ENCODE measurements around the gene INPP5D. TPM values are rescaled to one million over a fixed set of nuclear protein-coding genes. Genes with fewer than 3 reads are reported as not detected.

INPP5D gene
- total RNA-seq, 1 experiment from 2014 or later = 2.3 TPM

DNA sequence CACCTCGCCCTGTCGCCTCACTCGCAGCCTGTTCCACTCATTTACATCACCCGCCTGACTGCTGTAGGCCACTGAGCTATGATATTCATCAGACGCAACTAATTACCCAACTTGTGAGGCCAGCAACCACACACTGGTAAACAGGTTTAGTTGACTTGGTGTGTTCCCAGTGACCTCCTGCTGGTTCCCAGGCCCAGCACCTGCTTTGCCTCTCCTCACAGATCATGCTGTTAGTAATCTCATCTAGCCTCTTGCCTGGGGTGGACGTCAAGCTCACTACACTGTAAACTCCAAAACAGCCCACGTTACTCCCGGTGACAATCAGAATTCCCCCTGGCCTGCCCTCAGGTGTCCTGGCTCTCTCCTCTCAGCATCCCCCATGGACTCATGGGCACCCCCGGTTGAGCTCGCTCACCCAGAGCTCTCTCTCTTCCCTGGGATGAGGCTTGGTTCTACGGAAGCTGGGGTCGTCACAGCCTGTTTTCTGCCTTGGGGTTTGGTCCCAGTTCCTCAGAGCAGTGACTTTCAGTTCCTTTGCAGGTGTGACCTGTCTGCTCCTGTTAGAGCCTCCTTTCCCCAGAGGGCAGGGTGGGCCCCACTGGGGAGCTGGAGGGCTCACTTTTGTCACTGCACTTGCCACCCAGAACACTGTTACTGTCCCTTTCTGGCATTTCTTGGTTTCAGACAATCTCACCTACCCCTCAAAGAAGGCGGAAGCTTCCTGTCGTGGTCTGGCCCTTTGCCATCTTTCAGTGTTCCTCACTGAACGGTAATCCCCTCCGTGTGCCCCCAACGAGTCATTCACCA is 40.3 kb downstream of the INPP5D start:
- no TSS peak for BruUV-seq (replicated peaks)
- POLR2A ChIA-PET (ENCODE audit: low non-redundant PET) = no interaction called here
- H3K27me3 ChIP-seq (replicated peaks; ENCODE audit: insufficient read depth, low read depth, low read length, poor library complexity) = peaks cover 3% of the 10 kb centered on the region
- no peak for DNase-seq (ENCODE audit: low spot score)
- TF ChIP-seq EZH2 (IDR thresholded peaks at IDR 0.05; ENCODE audit: borderline replicate concordance, low read depth, low read length, poor library complexity, severe bottlenecking) (no peak), CTCF (conservative IDR thresholded peaks at IDR 0.05; ENCODE audit: low read depth, low read length) (no peak)
- no peaks in the 10 kb centered on the region for H3K36me3 ChIP-seq (ENCODE audit: insufficient read depth, low read length, poor library complexity, severe bottlenecking)
- H3K27ac ChIP-seq (ENCODE audit: low read depth, low read length, poor library complexity, severe bottlenecking) = no peak overlapping the region
- no peak overlapping the region for H3K4me3 ChIP-seq (ENCODE audit: low read depth, low read length, poor library complexity, severe bottlenecking)
- no peaks in the 10 kb centered on the region for H3K4me1 ChIP-seq (ENCODE audit: insufficient read depth, low read length, poor library complexity, severe bottlenecking)
- no peaks in the 10 kb centered on the region for H3K9me3 ChIP-seq (ENCODE audit: low read depth, low read length, poor library complexity, severe bottlenecking)
- CTCF ChIA-PET = no interaction called here
- intact Hi-C loops (cut with micrococcal nuclease; ENCODE audit: unreplicated experiment) = no loop called here

GRCh38 chr2:233101141-233101540 is 41.0 kb downstream of the INPP5D start:
- TF ChIP-seq CTCF (conservative IDR thresholded peaks at IDR 0.05; ENCODE audit: low read depth, low read length) (no peak), EZH2 (IDR thresholded peaks at IDR 0.05; ENCODE audit: borderline replicate concordance, low read depth, low read length, poor library complexity, severe bottlenecking) (no peak)
- Histone ChIP-seq H3K9me3 (ENCODE audit: low read depth, low read length, poor library complexity, severe bottlenecking) (no peaks in the 10 kb centered on the region), H3K27ac (ENCODE audit: low read depth, low read length, poor library complexity, severe bottlenecking) (no peak overlapping the region), H3K4me1 (ENCODE audit: insufficient read depth, low read length, poor library complexity, severe bottlenecking) (no peaks in the 10 kb centered on the region), H3K4me3 (ENCODE audit: low read depth, low read length, poor library complexity, severe bottlenecking) (no peak overlapping the region), H3K36me3 (ENCODE audit: insufficient read depth, low read length, poor library complexity, severe bottlenecking) (no peaks in the 10 kb centered on the region), H3K27me3 (replicated peaks; ENCODE audit: insufficient read depth, low read depth, low read length, poor library complexity) (no peaks in the 10 kb centered on the region)
- DNase-seq (ENCODE audit: low spot score) = no peak
- POLR2A ChIA-PET (ENCODE audit: low non-redundant PET) = no interaction called here
- CTCF ChIA-PET = no interaction called here
- BruUV-seq (replicated peaks) = no TSS peak
- intact Hi-C loops (cut with micrococcal nuclease; ENCODE audit: unreplicated experiment) = no loop called here

DNA sequence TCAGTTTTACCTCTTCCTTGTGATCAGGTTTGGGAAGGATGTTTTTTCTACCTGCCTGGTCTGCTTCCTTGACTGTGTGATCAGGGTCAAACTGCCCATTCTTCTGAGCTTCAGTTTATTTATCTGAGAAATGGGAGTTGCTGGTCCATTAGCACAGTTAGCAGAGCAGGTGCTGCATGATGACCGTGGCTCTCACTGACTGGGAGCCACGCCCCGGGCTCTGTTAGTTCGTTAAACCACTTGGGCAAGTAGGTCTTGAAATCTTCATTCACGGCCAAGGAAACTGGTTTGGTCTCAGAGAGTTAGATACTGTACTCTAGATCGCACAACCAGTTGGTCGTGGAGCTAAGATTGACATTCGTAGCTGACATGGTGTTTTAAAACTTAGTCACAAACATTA is 41.7 kb downstream of the INPP5D start:
- ChIA-PET CTCF (no interaction called here), POLR2A (ENCODE audit: low non-redundant PET) (interaction anchor here (0.6 kb wide), 1 partner anchor 30 kb away, joined by 3 read pairs; no protein-coding TSS in a partner anchor)
- no peak overlapping the region for H3K4me3 ChIP-seq (ENCODE audit: low read depth, low read length, poor library complexity, severe bottlenecking)
- intact Hi-C loops (cut with micrococcal nuclease; ENCODE audit: unreplicated experiment) = no loop called here
- TF ChIP-seq CTCF (conservative IDR thresholded peaks at IDR 0.05; ENCODE audit: low read depth, low read length) (no peak), EZH2 (IDR thresholded peaks at IDR 0.05; ENCODE audit: borderline replicate concordance, low read depth, low read length, poor library complexity, severe bottlenecking) (no peak)
- H3K4me1 ChIP-seq (ENCODE audit: insufficient read depth, low read length, poor library complexity, severe bottlenecking) = no peaks in the 10 kb centered on the region
- BruUV-seq (replicated peaks) = no TSS peak
- H3K27ac ChIP-seq (ENCODE audit: low read depth, low read length, poor library complexity, severe bottlenecking) = no peak overlapping the region
- H3K36me3 ChIP-seq (ENCODE audit: insufficient read depth, low read length, poor library complexity, severe bottlenecking) = no peaks in the 10 kb centered on the region
- no peaks in the 10 kb centered on the region for H3K27me3 ChIP-seq (replicated peaks; ENCODE audit: insufficient read depth, low read depth, low read length, poor library complexity)
- DNase-seq (ENCODE audit: low spot score) = no peak
- no peaks in the 10 kb centered on the region for H3K9me3 ChIP-seq (ENCODE audit: low read depth, low read length, poor library complexity, severe bottlenecking)

Data from A673 (cell line).